HUES6 (cell line): ENCODE data around the gene MRPL21.

Source experiments
- H3K27ac ChIP-seq: 2 replicates; pipeline ENCODE4 v1.7.0; 2013; ENCODE audit warnings: low read depth, mild to moderate bottlenecking, low read length, inconsistent platforms
- H3K27me3 ChIP-seq: 2 replicates; pipeline ENCODE4 v1.6.1; 2013; ENCODE audit warnings: low read length; ENCODE audit not compliant: control insufficient read depth, insufficient read depth
- H3K36me3 ChIP-seq: 2 replicates; pipeline ENCODE4 v1.6.1; 2013; ENCODE audit warnings: low read length; ENCODE audit not compliant: control insufficient read depth, insufficient read depth
- H3K4me1 ChIP-seq: 2 replicates; pipeline ENCODE4 v1.6.1; 2013; ENCODE audit warnings: low read length; ENCODE audit not compliant: control insufficient read depth, insufficient read depth
- H3K4me3 ChIP-seq: 2 replicates; pipeline ENCODE4 v1.5.1; 2013; ENCODE audit warnings: low read depth, low read length
- H3K9ac ChIP-seq: one replicate; pipeline ENCODE4 v1.6.1; 2013; ENCODE audit warnings: mild to moderate bottlenecking, low read length
- H3K9me3 ChIP-seq: 2 replicates; pipeline ENCODE4 v1.6.1; 2013; ENCODE audit warnings: low read depth, low read length; ENCODE audit not compliant: control insufficient read depth, insufficient read depth

Gene MRPL21

GRCh38 chr11:68940651-68941323 is 37.2 kb upstream of the MRPL21 start:
- H3K9me3 ChIP-seq: no peaks in the 10 kb centered on the region
- H3K27me3 ChIP-seq: no peaks in the 10 kb centered on the region
- no peak overlapping the region for H3K9ac ChIP-seq
- H3K4me3 ChIP-seq: no peak overlapping the region
- H3K27ac ChIP-seq: no peak overlapping the region
- H3K4me1 ChIP-seq: no peaks in the 10 kb centered on the region
- H3K36me3 ChIP-seq: peaks cover 48% of the 10 kb centered on the region

- H3K4me1 ChIP-seq: no peaks in the 10 kb centered on the region
- no peaks in the 10 kb centered on the region for H3K27me3 ChIP-seq
- H3K9ac ChIP-seq: no peak overlapping the region
- no peaks in the 10 kb centered on the region for H3K9me3 ChIP-seq
- H3K27ac ChIP-seq: no peak overlapping the region
- H3K4me3 ChIP-seq: no peak overlapping the region
- H3K36me3 ChIP-seq: peaks cover 57% of the 10 kb centered on the region
These were observed 36.2 kb upstream of the MRPL21 start for GRCh38 chr11:68939583-68940555.

- Histone ChIP-seq H3K4me3 (no peak overlapping the region), H3K27ac (no peak overlapping the region), H3K27me3 (no peaks in the 10 kb centered on the region), H3K9ac (no peak overlapping the region), H3K4me1 (no peaks in the 10 kb centered on the region), H3K9me3 (no peaks in the 10 kb centered on the region), H3K36me3 (peaks cover 66% of the 10 kb centered on the region)
These were observed 35.4 kb upstream of the MRPL21 start for GRCh38 chr11:68938816-68939582.

GRCh38 chr11:68938088-68938487 is 34.5 kb upstream of the MRPL21 start:
- Histone ChIP-seq H3K4me1 (no peaks in the 10 kb centered on the region), H3K9ac (no peak overlapping the region), H3K27me3 (no peaks in the 10 kb centered on the region), H3K27ac (no peak overlapping the region), H3K4me3 (no peak overlapping the region), H3K36me3 (peaks cover 75% of the 10 kb centered on the region), H3K9me3 (no peaks in the 10 kb centered on the region)

GRCh38 chr11:68936676-68937620 is 33.3 kb upstream of the MRPL21 start:
- H3K4me3 ChIP-seq: no peak overlapping the region
- no peak overlapping the region for H3K27ac ChIP-seq
- no peaks in the 10 kb centered on the region for H3K27me3 ChIP-seq
- H3K9me3 ChIP-seq: no peaks in the 10 kb centered on the region
- no peak overlapping the region for H3K9ac ChIP-seq
- H3K36me3 ChIP-seq: peaks cover 76% of the 10 kb centered on the region
- no peaks in the 10 kb centered on the region for H3K4me1 ChIP-seq

GRCh38 chr11:68936358-68936636 is 32.7 kb upstream of the MRPL21 start:
- no peak overlapping the region for H3K9ac ChIP-seq
- no peak overlapping the region for H3K27ac ChIP-seq
- H3K9me3 ChIP-seq: no peaks in the 10 kb centered on the region
- H3K36me3 ChIP-seq: peaks cover 82% of the 10 kb centered on the region
- no peak overlapping the region for H3K4me3 ChIP-seq
- H3K4me1 ChIP-seq: no peaks in the 10 kb centered on the region
- H3K27me3 ChIP-seq: no peaks in the 10 kb centered on the region

GRCh38 chr11:68935516-68936357 is 32.1 kb upstream of the MRPL21 start:
- Histone ChIP-seq H3K4me3 (no peak overlapping the region), H3K4me1 (no peaks in the 10 kb centered on the region), H3K9ac (no peak overlapping the region), H3K27ac (no peak overlapping the region), H3K36me3 (peaks cover 83% of the 10 kb centered on the region), H3K27me3 (no peaks in the 10 kb centered on the region), H3K9me3 (no peaks in the 10 kb centered on the region)

GRCh38 chr11:68935066-68935465 is 31.4 kb upstream of the MRPL21 start:
- Histone ChIP-seq H3K4me1 (no peaks in the 10 kb centered on the region), H3K9ac (no peak overlapping the region), H3K9me3 (no peaks in the 10 kb centered on the region), H3K27me3 (no peaks in the 10 kb centered on the region), H3K4me3 (no peak overlapping the region), H3K36me3 (peaks cover 84% of the 10 kb centered on the region), H3K27ac (no peak overlapping the region)

- H3K9me3 ChIP-seq: no peaks in the 10 kb centered on the region
- no peak overlapping the region for H3K4me3 ChIP-seq
- peaks cover 84% of the 10 kb centered on the region for H3K36me3 ChIP-seq
- no peak overlapping the region for H3K27ac ChIP-seq
- H3K9ac ChIP-seq: no peak overlapping the region
- H3K27me3 ChIP-seq: no peaks in the 10 kb centered on the region
- H3K4me1 ChIP-seq: no peaks in the 10 kb centered on the region
These were observed 31.0 kb upstream of the MRPL21 start for GRCh38 chr11:68934666-68935065.

- Histone ChIP-seq H3K9me3 (no peaks in the 10 kb centered on the region), H3K27me3 (no peaks in the 10 kb centered on the region), H3K4me3 (no peak overlapping the region), H3K4me1 (no peaks in the 10 kb centered on the region), H3K36me3 (peaks cover 86% of the 10 kb centered on the region), H3K27ac (no peak overlapping the region), H3K9ac (no peak overlapping the region)
These were observed 30.7 kb upstream of the MRPL21 start for GRCh38 chr11:68934321-68934645.
